Skeletal muscle satellite cell (primary cell): Measurements from ENCODE around the gene MYOF.
A peak's percentile ranks its signal among the peaks of the same experiment; 100 is the strongest.

ENCODE experiments used
- H3K27me3 ChIP-seq: 2 replicates; pipeline ENCODE4 v1.7.0; 2013; ENCODE audit warnings: low read length; ENCODE audit not compliant: control insufficient read depth, insufficient read depth
- H3K36me3 ChIP-seq: 2 replicates; pipeline ENCODE4 v1.7.0; 2013; ENCODE audit warnings: mild to moderate bottlenecking, control low read depth, low read length; ENCODE audit not compliant: insufficient read depth
- H3K4me1 ChIP-seq: 2 replicates; pipeline ENCODE4 v1.7.0; 2013; ENCODE audit warnings: low read length; ENCODE audit not compliant: control insufficient read depth, insufficient read depth
- H3K4me2 ChIP-seq: 2 replicates; pipeline ENCODE4 v1.7.0; 2013; ENCODE audit warnings: mild to moderate bottlenecking, low read length
- H3K4me3 ChIP-seq: 2 replicates; pipeline ENCODE4 v1.7.0; 2013; ENCODE audit warnings: low read length
- H3K9ac ChIP-seq: 2 replicates; pipeline ENCODE4 v1.7.0; 2013; ENCODE audit warnings: mild to moderate bottlenecking, low read depth, low read length, moderate library complexity
- H3K9me3 ChIP-seq: replicated peaks from 2 replicates; pipeline ENCODE4 v1.7.0; 2013; ENCODE audit warnings: mild to moderate bottlenecking, control low read depth, low read length

The MYOF gene

DNA sequence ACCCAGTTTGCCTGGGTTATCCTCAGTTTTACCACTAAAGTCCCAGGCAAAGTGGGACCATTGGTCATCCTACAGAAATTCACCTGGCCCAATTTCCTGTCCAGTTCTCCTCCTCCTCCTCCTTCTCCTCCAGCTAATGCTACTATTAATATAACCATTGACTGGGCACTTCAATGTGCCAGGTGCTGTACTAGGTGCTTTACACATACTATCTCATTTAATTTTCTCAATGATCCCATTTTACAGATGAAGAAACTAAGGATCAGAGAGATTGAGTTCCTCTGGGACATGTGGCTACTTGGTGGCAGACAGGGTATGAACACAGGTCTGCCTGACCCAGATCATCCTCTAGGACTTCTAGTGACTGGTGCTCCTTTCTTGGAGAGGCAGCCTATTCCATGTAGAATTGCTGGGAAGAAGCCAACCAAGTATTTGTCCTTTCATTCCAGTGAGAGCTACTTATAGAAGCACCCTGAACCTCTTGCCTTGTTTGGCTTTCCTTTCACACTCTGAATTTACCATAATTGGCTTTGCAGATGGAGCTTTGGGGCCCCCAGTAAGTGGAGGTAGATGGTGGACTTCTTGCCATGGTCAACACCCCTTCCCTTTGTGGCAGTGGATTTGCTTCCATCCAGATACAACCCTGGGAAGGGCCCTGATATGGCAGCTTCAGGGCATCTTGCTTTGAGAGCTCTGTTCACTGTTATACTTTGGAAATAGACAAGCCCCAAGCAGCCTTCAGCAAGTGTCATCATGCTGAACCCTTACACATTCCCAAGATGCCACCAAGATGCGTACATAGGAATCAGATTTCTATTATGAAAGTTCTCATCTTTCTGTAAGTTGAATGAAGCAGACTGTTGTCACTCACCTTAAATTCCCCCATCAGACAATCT, 78.7 kb downstream of the MYOF start:
- Histone ChIP-seq H3K9me3 (no peaks in the 10 kb centered on the region), H3K4me3 (no peak overlapping the region), H3K4me2 (no peak overlapping the region), H3K4me1 (peaks cover 8% of the 10 kb centered on the region), H3K9ac (no peak overlapping the region), H3K36me3 (peaks cover 85% of the 10 kb centered on the region), H3K27me3 (no peaks in the 10 kb centered on the region)

DNA sequence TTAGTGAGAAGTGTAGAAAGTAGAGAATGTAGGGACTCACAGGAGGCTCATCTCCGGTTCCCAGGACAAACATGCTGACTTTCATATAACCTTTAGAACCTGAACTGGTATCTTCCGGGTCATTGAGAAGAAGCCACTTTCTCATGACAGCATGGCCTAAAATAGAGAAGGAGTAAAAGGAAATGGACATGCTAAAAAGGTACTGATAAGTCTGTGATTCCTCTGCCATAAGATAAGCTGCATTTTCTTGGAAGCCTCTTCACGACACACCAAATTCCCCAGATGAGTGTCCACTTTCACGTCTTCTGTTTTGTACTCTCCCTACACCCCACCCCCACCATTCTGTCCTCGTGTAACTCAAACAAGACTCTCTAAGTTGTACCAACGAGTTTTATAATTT, 79.9 kb downstream of the MYOF start:
- Histone ChIP-seq H3K9me3 (no peaks in the 10 kb centered on the region), H3K9ac (no peak overlapping the region), H3K27me3 (no peaks in the 10 kb centered on the region), H3K36me3 (peaks cover 89% of the 10 kb centered on the region), H3K4me3 (no peak overlapping the region), H3K4me1 (peaks cover 8% of the 10 kb centered on the region), H3K4me2 (no peak overlapping the region)

DNA sequence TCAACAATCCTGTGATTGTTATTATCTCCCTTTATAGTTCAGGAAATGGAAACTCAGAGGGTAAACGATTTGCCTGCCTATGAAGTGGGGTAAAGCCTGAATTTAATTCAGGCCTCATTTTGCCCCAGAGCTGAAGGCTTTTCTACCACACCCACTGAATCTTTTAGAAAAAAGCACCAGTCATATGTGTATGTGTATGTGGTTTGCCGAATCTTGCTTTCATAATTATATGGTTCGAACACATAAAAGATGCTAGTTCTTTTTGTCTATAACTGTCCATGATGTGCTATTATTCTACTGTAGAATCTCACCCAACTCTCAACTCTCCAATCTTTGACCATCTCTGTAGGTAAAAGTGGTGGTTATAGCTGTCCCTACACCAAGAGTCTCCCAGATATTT, 83.6 kb downstream of the MYOF start:
- no peak overlapping the region for H3K4me3 ChIP-seq
- H3K4me1 ChIP-seq = no peaks in the 10 kb centered on the region
- no peaks in the 10 kb centered on the region for H3K27me3 ChIP-seq
- H3K9ac ChIP-seq = no peak overlapping the region
- H3K4me2 ChIP-seq = no peak overlapping the region
- no peaks in the 10 kb centered on the region for H3K9me3 ChIP-seq
- peaks cover 87% of the 10 kb centered on the region for H3K36me3 ChIP-seq

DNA sequence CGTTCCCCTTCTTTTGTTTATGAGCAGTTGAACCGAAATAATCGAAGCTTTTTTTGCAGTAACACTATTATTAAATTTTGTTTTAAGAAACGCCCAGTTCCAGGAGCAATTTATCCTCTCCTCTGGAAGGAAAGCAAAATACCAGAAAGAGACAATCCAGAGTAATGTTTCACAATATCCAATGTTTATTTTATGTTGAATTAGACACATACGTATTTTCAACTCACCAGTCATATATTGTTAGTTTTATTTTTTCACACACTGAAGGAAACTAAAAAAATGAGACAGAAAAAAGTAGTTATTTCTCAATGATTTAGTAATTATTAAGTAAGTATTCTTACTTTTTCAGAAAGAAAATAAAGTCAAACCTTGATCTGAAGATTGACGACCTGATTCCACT, 85.1 kb downstream of the MYOF start:
- H3K27me3 ChIP-seq = no peaks in the 10 kb centered on the region
- H3K4me1 ChIP-seq = peaks cover 4% of the 10 kb centered on the region
- peaks cover 86% of the 10 kb centered on the region for H3K36me3 ChIP-seq
- no peaks in the 10 kb centered on the region for H3K9me3 ChIP-seq
- no peak overlapping the region for H3K4me2 ChIP-seq
- no peak overlapping the region for H3K9ac ChIP-seq
- no peak overlapping the region for H3K4me3 ChIP-seq

DNA sequence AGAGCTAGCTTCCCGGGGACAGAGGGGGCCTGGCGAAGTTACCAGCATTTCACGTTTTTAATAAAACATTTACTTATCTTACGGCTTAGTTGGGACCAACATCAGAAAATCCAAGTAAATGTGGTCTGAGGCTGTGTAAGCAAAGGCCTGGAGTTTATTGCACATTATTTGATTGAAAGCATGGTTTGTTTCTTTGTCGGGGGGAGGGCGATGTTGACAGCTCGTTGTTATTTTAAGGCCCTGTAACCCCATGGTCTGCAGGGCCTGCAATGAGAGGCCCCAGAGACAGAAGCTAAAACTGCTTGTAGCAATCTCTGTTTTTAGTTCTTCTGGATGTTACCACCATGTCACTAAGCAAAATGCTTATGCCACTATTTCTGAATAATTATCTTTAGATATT, 88.9 kb downstream of the MYOF start:
- Histone ChIP-seq H3K4me3 (no peak overlapping the region), H3K9me3 (no peaks in the 10 kb centered on the region), H3K9ac (no peak overlapping the region), H3K4me2 (no peak overlapping the region), H3K36me3 (peaks cover 86% of the 10 kb centered on the region), H3K27me3 (no peaks in the 10 kb centered on the region), H3K4me1 (peaks cover 13% of the 10 kb centered on the region)

DNA sequence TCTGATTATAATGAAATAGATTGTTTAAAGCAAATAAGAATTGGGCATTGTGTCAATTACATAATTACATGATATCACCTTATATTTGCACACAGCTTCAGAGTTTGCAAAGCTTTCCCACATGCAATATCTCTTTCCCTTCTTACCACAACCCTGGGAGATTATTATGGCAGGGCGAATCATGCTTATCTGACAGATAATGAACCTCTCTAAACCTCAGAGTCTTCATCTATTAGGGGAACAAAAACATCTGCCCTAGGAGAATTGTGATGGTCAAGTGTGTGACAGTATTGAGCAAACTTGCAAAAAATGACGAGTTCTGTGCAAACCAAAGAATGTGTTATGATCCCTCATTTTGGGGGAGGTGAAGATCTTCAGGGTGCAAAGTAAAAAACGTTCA, 90.0 kb downstream of the MYOF start:
- Histone ChIP-seq H3K27me3 (no peaks in the 10 kb centered on the region), H3K9me3 (no peaks in the 10 kb centered on the region), H3K4me1 (peaks cover 13% of the 10 kb centered on the region), H3K4me2 (no peak overlapping the region), H3K4me3 (no peak overlapping the region), H3K36me3 (peaks cover 85% of the 10 kb centered on the region), H3K9ac (no peak overlapping the region)

DNA sequence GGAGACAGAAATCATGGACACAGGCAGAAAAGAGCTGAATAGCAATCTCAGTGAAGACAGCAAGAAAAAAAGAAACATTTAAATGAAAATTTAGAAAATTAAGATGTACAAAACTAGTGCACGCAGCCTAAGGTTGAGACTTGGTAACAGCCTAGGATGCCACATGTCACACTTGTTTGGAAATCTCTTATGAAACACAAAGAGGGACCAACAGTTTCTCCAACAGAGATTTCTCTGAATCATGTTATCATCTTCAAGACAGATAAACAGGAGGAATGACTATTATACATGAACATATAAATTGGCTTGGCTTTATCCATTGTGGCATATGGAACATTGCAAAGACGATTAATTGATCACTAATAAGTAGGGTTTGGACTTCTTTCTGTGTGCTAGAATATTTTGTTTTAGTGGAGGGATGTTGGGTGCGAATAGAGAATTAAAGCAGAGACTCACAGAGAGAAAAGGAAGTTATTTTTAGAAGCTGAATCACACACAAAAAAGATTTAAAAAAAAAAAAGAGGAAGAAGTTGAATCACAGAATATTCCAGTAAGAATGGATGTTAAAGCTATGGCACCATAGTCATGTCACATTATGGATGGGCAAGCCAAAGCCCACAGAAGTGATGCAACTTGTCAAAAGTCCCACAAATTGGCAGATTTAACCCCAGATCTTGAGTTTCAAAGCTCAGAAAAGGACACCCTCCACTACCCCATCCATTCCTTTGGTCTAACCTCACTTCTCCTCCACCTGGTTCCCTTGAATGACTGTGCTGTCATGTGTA, 91.6 kb downstream of the MYOF start:
- Histone ChIP-seq H3K9me3 (no peaks in the 10 kb centered on the region), H3K36me3 (peaks cover 85% of the 10 kb centered on the region), H3K27me3 (no peaks in the 10 kb centered on the region), H3K4me3 (no peak overlapping the region), H3K4me2 (no peak overlapping the region), H3K4me1 (peaks cover 13% of the 10 kb centered on the region), H3K9ac (no peak overlapping the region)

DNA sequence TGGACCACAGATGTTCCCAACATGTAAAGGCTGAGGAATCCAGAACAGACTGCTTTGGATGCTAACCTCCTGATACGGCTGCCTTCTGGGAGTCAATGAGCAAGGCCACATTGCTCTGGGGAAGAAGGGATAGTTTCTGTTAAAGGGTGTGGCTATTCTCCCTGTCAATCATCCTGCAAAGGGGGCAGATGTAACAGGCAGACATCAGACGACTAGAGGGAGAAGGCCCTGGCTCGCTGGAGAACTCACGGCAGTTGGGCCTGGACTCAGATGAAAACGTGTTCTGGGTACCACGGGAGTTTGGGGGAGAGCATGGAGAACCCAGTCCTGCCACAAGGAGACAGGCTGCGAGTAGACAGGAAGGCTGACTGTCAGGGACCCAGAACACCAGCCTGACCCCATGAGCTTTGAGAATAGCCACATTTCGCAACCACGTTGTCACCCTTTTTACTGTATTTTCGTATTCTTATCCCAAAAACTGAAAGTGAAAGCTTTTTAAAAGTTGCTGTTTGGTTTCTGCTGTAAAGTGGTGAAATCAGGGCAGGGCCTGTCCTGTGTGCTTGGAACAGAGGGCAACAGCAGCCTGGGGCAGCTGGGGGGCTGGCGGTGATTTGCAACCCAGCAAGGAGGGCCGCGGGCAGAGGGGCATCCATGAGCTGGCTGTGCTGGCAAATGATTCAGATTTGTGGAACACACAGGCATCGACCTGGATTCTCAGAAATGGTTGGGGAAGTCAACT, 95.3 kb downstream of the MYOF start:
- H3K9me3 ChIP-seq = no peaks in the 10 kb centered on the region
- no peak overlapping the region for H3K9ac ChIP-seq
- no peak overlapping the region for H3K4me3 ChIP-seq
- H3K36me3 ChIP-seq = peaks cover 92% of the 10 kb centered on the region
- no peaks in the 10 kb centered on the region for H3K27me3 ChIP-seq
- peaks cover 26% of the 10 kb centered on the region for H3K4me1 ChIP-seq
- H3K4me2 ChIP-seq = no peak overlapping the region

DNA sequence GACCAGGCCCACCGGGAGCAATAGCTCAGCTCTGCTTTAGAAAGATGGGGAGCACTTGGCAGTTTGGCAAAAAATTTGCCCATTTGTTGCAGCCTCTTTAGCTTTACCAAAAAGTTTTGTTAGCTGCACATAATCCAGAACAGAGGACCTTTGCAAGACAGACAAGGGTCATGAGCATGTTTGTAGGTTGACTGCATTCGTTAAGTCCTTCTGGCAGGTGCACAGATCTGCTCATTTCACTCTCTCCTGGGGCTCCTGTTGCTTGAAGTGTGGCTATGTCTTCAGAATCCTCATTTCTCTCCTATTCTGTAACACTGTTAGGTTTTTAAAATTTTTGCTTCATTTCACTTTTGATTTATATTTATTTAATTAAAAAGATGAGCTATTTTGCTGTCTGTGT, 96.8 kb downstream of the MYOF start:
- Histone ChIP-seq H3K9me3 (no peaks in the 10 kb centered on the region), H3K4me1 (peaks cover 31% of the 10 kb centered on the region), H3K4me2 (no peak overlapping the region), H3K36me3 (peaks cover 90% of the 10 kb centered on the region), H3K9ac (no peak overlapping the region), H3K27me3 (no peaks in the 10 kb centered on the region), H3K4me3 (no peak overlapping the region)

DNA sequence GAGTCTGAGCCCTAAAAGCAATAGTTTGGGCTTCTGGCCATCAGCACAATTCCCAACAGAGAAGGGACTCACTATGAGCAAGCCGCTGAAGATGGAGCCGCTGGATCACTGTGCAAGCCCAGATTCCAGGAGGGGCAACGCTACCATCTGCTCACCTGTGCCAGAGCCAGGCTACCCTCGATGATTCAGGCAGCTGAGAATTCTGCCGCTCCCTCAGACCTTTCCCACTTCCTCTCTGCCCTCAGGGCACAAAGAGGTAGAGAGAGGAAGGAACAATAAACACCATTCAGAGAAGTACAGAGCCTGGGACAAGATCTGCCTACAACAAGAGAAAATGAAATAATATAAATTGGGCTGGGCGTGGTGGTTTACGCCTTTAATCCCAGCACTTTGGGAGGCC, 98.1 kb downstream of the MYOF start:
- no peak overlapping the region for H3K4me3 ChIP-seq
- H3K4me2 ChIP-seq = peak overlapping the region; percentile 15
- peaks cover 43% of the 10 kb centered on the region for H3K4me1 ChIP-seq
- no peaks in the 10 kb centered on the region for H3K27me3 ChIP-seq
- no peaks in the 10 kb centered on the region for H3K9me3 ChIP-seq
- peak overlapping the region; percentile 61 for H3K9ac ChIP-seq
- peaks cover 88% of the 10 kb centered on the region for H3K36me3 ChIP-seq

DNA sequence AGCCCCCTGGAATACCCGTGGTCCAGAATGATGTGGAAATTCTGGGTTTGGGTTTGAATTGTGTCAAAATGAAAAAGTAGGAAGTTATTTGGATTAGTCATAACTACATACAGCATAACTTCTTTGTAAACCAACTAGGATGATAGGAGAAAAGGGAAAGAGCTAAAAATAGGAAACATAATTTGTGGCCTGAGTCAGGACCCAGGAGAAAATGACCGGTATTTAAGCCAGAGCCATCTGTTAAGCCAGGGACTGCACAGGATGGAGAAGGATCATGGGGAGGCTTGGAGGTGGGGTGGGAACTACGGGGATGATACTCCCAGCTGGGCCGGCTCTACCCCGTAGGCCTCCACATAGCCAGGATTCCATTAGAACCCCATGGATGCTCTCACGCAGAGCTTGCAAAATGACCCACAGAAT, 98.6 kb downstream of the MYOF start:
- Histone ChIP-seq H3K9me3 (no peaks in the 10 kb centered on the region), H3K27me3 (no peaks in the 10 kb centered on the region), H3K4me2 (peak overlapping the region; percentile 15), H3K4me3 (no peak overlapping the region), H3K4me1 (peaks cover 46% of the 10 kb centered on the region), H3K9ac (peak overlapping the region; percentile 61), H3K36me3 (peaks cover 88% of the 10 kb centered on the region)
